Duodenal mucosa (tissue), 2 donors: Measurements from ENCODE around the gene ZC3H4.

Experiments used
- H3K27ac ChIP-seq: one replicate; pipeline ENCODE4 v1.7.0; 2013; ENCODE audit warnings: low read depth, low read length
- H3K27me3 ChIP-seq, 2 donors: one replicate each; pipeline ENCODE4 v1.7.0; 2013; ENCODE audit warnings: low read length in 2 of 2, control low read depth in 1 of 2; ENCODE audit not compliant: insufficient read depth in 2 of 2, control insufficient read depth in 1 of 2
- H3K36me3 ChIP-seq, 2 donors: one replicate each; pipeline ENCODE4 v1.7.0; 2013; ENCODE audit warnings: low read length in 2 of 2, control low read depth in 1 of 2; ENCODE audit not compliant: insufficient read depth in 2 of 2, control insufficient read depth in 1 of 2
- H3K4me1 ChIP-seq, 2 donors: one replicate each; pipeline ENCODE4 v1.7.0; 2013; ENCODE audit warnings: low read length in 2 of 2, control low read depth in 1 of 2; ENCODE audit not compliant: insufficient read depth in 2 of 2, control insufficient read depth in 1 of 2
- H3K4me3 ChIP-seq, 2 donors: one replicate each; pipeline ENCODE4 v1.7.0; 2013; ENCODE audit warnings: low read length in 2 of 2, low read depth in 1 of 2
- H3K9ac ChIP-seq, 2 donors: one replicate each; pipeline ENCODE4 v1.7.0; 2013; ENCODE audit warnings: low read length in 2 of 2, low read depth in 1 of 2
- H3K9me3 ChIP-seq, 2 donors: one replicate each; pipeline ENCODE4 v1.7.0; 2013; ENCODE audit warnings: low read length in 2 of 2, control low read depth in 1 of 2; ENCODE audit not compliant: control insufficient read depth in 1 of 2

Gene ZC3H4

DNA sequence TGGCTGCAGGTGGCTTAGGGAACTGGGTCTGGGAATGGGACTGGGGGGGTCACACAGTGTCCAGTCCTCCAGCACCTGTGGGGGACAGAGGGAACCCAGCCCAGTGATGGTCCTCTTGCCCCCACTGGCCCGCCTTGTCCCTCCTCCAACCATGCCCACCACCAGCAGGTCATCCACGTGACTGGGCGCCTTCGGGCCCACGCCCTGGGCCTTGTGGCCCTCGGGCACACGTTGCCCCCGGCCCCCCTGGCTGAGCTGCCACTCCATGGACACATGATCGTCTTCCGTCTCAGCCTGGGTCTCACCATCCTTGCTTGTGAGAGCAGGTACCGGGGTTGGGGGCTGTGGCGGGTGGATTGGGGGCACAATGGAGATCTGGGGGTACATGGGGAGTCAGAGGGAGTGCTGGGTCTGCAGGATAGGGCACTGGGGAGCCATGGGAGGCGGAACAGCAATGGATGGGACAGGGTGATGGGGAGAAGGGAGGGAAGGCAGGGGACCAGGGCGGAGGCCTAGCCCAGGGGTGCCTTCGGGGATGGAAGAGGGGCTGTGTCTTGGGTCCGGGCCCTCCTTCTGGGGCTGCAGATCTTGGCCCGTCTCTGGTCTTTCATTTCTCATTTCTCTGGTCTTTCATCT lies 74.2 kb downstream of the ZC3H4 start:
- H3K36me3 ChIP-seq, result peaks cover 0 to 4% of the 10 kb centered on the region in 2 donors
- H3K9ac ChIP-seq, result no peak overlapping the region
- H3K9me3 ChIP-seq, result no peaks in the 10 kb centered on the region
- no peak overlapping the region for H3K27ac ChIP-seq
- no peak overlapping the region for H3K4me3 ChIP-seq
- H3K27me3 ChIP-seq, result peaks cover under 1 to 3% of the 10 kb centered on the region in 2 donors
- H3K4me1 ChIP-seq, result peaks cover 7 to 19% of the 10 kb centered on the region in 2 donors

DNA sequence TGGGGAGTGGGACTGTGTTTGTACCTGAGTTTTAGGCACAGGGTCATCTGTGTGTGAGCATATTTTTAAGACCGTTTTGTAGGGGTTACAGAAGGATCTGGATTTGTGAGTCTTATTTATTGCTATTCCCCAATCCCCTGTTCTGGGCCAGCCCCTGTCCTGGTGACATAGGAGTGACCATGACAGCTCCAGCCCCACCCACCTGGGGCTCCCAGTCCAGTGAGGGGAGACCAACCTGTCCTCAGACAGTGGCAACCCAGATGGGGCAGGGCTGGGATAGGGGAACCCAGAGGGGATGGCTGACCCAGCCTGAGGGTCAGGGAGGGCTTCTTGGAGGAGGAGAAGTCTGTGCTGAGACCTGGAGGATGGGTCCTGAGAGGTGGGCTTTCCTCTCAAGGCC lies 75.8 kb downstream of the ZC3H4 start:
- Histone ChIP-seq H3K27ac (no peak overlapping the region), H3K9me3 (no peaks in the 10 kb centered on the region), H3K27me3 (peaks cover 3 to 4% of the 10 kb centered on the region in 2 donors), H3K36me3 (peaks cover 0 to 4% of the 10 kb centered on the region in 2 donors), H3K9ac (no peak overlapping the region), H3K4me3 (no peak overlapping the region), H3K4me1 (peaks cover 7 to 19% of the 10 kb centered on the region in 2 donors)

DNA sequence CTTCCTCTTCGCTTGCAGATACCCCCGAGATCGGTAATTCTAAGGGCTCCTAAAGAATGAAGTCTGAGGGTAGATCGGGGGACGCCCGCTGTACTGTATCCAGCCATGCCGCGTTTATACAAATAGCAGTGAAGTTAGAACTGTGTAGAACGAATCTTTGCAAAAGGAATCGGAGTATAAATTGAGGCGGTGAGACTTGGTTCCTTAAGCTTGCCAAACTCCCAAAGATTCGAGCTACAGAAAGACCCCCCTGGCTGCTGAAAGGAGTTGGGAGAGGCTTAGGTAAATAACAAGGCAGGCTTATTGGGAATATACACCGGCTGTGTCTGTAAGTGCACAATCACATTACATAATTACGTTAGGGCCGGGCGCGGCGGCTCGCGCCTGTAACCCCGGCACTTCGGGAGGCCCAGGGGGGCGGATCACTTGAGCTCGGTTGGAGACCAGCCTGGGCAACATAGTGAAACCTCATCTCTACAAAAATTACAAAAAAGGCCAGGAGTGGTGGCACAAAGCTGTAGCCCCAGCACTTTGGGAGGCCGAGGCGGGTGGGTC lies 77.4 kb downstream of the ZC3H4 start:
- Histone ChIP-seq H3K27me3 (peaks cover 4 to 7% of the 10 kb centered on the region in 2 donors), H3K4me1 (peaks cover 7 to 19% of the 10 kb centered on the region in 2 donors), H3K4me3 (peak overlapping the region; percentile 62 to 72), H3K9me3 (no peaks in the 10 kb centered on the region), H3K27ac (no peak overlapping the region), H3K36me3 (no peaks in the 10 kb centered on the region), H3K9ac (peak overlapping the region; percentile 75 to 76)

DNA sequence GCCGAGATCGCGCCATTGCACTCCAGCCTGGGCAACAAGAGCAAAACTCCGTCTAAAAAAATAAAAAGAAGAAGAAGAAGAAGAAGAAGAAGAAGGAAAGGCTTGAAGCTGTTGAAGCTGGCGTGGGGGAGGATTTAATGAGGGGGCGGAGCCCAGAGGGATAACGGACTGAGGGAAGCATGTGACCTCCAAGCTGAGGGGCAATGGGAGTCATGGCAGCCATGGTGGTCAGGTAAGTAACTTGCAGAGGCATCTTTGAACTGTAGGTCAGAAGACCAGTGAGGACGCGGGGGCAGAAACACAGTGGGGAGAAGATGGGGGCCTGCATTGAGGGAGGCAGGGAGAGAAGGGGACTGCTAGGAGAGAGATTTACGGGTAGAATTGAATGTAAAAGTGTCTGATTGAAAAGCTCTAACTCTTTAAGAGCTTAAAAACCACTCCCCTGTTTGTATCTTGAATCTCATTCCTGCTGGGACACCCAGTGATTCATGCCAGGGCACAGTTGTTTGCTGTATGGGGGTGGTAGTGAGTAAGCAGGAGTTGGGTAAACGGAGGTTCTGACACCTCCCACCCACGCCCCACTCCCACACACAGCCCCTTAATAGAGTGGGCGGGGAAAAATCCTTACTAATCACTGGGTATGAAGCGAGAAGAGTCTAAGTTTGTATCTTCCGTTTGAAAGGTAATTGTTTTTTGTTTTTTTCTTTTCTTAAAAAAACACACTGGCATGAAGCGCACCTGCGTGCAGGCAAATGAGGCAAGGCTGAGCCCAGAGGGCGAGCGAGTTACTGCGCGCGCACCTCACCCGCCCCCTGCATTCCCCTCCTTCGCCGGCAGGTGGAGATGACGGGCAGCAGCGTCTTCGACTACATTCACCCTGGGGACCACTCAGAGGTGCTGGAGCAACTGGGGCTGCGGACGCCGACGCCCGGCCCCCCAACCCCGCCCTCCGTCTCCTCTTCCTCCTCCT lies 78.2 kb downstream of the ZC3H4 start:
- H3K4me1 ChIP-seq, result peaks cover 7 to 19% of the 10 kb centered on the region in 2 donors
- peak overlapping the region; percentile 62 to 72 for H3K4me3 ChIP-seq
- peaks cover 4 to 9% of the 10 kb centered on the region in 2 donors for H3K27me3 ChIP-seq
- peak overlapping the region; percentile 75 to 76 for H3K9ac ChIP-seq
- H3K9me3 ChIP-seq, result no peaks in the 10 kb centered on the region
- H3K27ac ChIP-seq, result no peak overlapping the region
- no peaks in the 10 kb centered on the region for H3K36me3 ChIP-seq

DNA sequence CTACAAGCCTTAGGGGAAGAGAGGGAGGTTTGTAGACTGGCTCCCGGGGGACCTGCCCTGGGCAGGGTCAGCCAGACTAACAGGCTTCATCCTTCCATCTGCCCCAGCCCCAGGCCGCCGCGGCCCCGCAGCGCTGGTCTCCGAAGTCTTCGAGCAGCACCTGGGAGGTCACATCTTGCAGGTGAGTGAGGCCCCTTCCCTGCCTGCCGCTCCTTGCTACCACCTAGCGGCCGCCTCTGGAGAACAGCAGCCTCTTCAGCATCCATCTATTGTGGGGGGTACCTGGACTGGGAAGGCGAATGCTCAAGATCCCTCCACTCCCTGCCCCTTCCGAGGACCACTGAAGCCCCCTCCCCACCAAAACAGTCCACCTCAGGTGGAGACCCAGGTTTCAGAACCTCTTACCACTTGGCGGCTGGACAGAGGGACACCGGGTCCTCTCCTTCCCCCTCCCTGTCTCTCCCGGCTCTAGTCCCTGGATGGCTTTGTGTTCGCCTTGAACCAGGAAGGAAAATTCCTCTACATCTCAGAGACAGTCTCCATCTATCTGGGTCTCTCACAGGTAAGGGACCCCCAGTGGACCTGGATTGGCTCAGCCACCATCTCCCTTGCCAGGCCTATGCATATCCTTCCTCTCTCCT lies 81.3 kb downstream of the ZC3H4 start:
- Histone ChIP-seq H3K9me3 (no peaks in the 10 kb centered on the region), H3K27me3 (peaks cover 18 to 20% of the 10 kb centered on the region in 2 donors), H3K9ac (no peak overlapping the region), H3K27ac (no peak overlapping the region), H3K4me3 (no peak overlapping the region), H3K4me1 (peaks cover 7 to 19% of the 10 kb centered on the region in 2 donors), H3K36me3 (no peaks in the 10 kb centered on the region)

DNA sequence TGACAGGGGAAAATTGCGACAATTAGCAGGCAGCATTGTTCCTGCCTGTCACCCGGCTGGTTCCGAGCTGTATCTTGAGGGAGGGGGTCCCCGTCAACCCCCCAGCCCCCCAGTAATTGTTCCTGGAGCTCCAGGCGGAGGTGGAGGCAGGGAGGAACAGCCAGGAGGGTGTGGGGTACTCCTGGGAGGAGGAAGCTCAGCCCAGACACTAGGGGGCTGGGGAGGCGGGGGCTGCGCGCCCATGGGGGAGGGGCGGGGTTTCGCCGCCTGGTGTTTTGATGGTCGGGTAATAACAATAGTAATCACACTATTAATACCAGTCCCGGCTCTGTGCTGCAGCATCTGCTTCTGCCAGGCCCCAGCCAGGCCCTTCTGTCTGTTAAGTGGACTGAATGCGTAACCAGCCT lies 85.4 kb downstream of the ZC3H4 start:
- no peaks in the 10 kb centered on the region for H3K9me3 ChIP-seq
- H3K4me1 ChIP-seq, result no peaks in the 10 kb centered on the region
- no peak overlapping the region for H3K9ac ChIP-seq
- no peaks in the 10 kb centered on the region for H3K36me3 ChIP-seq
- no peak overlapping the region for H3K4me3 ChIP-seq
- H3K27me3 ChIP-seq, result peaks cover 29 to 30% of the 10 kb centered on the region in 2 donors
- H3K27ac ChIP-seq, result no peak overlapping the region

DNA sequence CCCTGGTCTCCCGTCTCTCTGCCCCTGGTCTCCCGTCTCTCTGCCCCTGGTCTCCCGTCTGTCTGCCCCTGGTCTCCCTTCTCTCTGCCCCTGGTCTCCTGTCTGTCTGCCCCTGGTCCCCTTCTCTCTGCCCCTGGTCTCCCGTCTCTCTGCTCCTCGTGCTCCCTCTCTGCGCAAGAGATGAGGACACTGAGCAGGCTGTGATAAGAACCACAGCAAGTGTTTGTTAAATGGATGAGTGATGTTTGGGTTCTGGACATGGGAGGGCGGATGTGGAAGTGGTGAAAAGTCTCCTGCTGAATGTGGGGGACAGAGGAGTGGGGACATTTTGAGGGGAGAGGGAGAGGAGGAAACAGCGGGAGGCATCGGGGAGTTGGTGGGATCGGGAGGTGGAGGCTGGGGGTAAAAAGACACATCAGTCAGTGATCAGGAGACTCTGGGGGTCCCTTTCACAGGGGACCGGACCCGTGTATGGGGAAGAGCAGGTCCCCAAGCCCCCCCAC lies 85.9 kb downstream of the ZC3H4 start:
- Histone ChIP-seq H3K4me1 (no peaks in the 10 kb centered on the region), H3K9me3 (no peaks in the 10 kb centered on the region), H3K27me3 (peaks cover 33 to 36% of the 10 kb centered on the region in 2 donors), H3K36me3 (no peaks in the 10 kb centered on the region), H3K9ac (no peak overlapping the region), H3K27ac (no peak overlapping the region), H3K4me3 (no peak overlapping the region)

DNA sequence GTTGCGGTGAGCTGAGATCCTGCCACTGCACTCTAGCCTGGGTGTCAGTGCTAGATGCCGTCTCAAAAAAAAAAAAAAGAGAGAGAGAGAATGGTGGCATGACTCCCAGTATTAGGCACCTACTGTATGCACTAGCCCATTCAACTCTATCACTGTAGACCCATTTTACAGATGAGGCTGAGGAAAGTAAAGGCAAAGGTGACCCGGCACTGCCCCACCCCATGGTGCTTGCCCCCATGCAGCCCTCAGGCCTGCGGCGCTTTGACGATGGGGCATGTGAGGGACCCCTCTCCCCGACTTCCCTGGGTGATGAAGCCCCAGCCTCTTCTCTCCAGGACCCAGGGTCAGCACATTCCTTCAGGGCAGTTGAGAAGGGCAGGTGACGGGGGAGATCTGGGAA lies 86.7 kb downstream of the ZC3H4 start:
- Histone ChIP-seq H3K36me3 (no peaks in the 10 kb centered on the region), H3K4me3 (no peak overlapping the region), H3K27me3 (peaks cover 35 to 43% of the 10 kb centered on the region in 2 donors), H3K9me3 (no peaks in the 10 kb centered on the region), H3K27ac (no peak overlapping the region), H3K9ac (no peak overlapping the region), H3K4me1 (no peaks in the 10 kb centered on the region)

DNA sequence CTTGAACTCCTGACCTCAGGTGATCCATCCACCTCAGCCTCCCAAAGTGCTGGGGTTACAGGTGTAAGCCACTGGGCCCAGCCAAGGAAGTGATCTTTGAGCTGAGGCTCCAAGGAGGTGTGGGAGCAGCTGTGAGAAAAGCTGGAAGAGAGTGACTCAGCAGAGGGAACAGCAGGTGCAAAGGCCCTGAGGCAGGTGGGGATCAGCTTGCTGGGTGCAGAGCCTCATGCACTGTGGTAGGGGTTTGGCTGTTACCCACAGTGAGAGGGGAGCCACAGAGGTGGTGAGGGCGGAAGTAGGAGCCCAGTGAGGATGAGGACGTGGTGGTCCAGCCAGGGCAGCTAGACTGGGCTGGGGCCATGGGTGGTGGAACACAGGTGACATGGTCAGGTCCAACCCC lies 87.4 kb downstream of the ZC3H4 start:
- Histone ChIP-seq H3K4me1 (peaks cover 0 to 3% of the 10 kb centered on the region in 2 donors), H3K36me3 (no peaks in the 10 kb centered on the region), H3K27me3 (peaks cover 41 to 50% of the 10 kb centered on the region in 2 donors), H3K9ac (no peak overlapping the region), H3K9me3 (no peaks in the 10 kb centered on the region), H3K27ac (no peak overlapping the region), H3K4me3 (no peak overlapping the region)
